IMR-90 (cell line): ENCODE results near the gene SEH1L. TPM values are rescaled to one million over a fixed set of nuclear protein-coding genes. Genes with fewer than 3 reads are reported as not detected.

ENCODE experiments used
- ATAC-seq: fragments of 200-7000 bp; cut with Tn5 transposase; 2 replicates; pipeline ENCODE4 v1.9.1; 2020; ENCODE audit warnings: low read depth, mild to moderate bottlenecking, moderate library complexity
- BruUV-seq: library from RNA; stranded (reverse); fragments of 400-500 nt; replicated peaks from 2 replicates; lab custom pipeline; 2021; lab: Mats Ljungman, UMichigan
- CTCF ChIA-PET: fragments of 300-600 bp; formaldehyde crosslinking; extraction: SDS; loops from one replicate; lab custom pipeline; 2021; ENCODE audit warnings: antibody characterized with exemption; lab: Yijun Ruan, JAX
- POLR2A ChIA-PET: fragments of 300-600 bp; sonication (Branson Sonifier 250); formaldehyde crosslinking; loops from one replicate; lab custom pipeline; 2022; ENCODE audit warnings: antibody characterized with exemption; ENCODE audit not compliant: unreplicated experiment; lab: Charles Lee
- DNase-seq: peaks from one replicate; pipeline ENCODE4 v3.0.0; 2013
- H2AFZ ChIP-seq: replicated peaks from 2 replicates; pipeline ENCODE3; 2013; ENCODE audit warnings: low read length, mild to moderate bottlenecking; ENCODE audit not compliant: poor library complexity
- H2AK5ac ChIP-seq: 2 replicates; pipeline ENCODE4 v1.6.1; 2013; ENCODE audit warnings: low read depth, low read length, inconsistent platforms
- H2AK9ac ChIP-seq: replicated peaks from 2 replicates; pipeline ENCODE3; 2013; ENCODE audit warnings: mild to moderate bottlenecking, low read depth, low read length, moderate library complexity; ENCODE audit not compliant: poor library complexity
- H2BK120ac ChIP-seq: 2 replicates; pipeline ENCODE4 v1.6.1; 2013; ENCODE audit warnings: low read depth, low read length, inconsistent platforms
- H2BK15ac ChIP-seq: 3 replicates; pipeline ENCODE4 v1.6.1; 2013; ENCODE audit warnings: low read depth, low read length, inconsistent platforms
- H2BK20ac ChIP-seq: 2 replicates; pipeline ENCODE4 v1.6.1; 2013; ENCODE audit warnings: low read depth, mild to moderate bottlenecking, inconsistent platforms, low read length, moderate library complexity
- H2BK5ac ChIP-seq: 2 replicates; pipeline ENCODE4 v1.6.1; 2013; ENCODE audit warnings: mild to moderate bottlenecking, low read depth, low read length, inconsistent platforms; ENCODE audit not compliant: poor library complexity, severe bottlenecking
- H3K14ac ChIP-seq: replicated peaks from 2 replicates; pipeline ENCODE4 v1.6.1; 2013; ENCODE audit warnings: low read depth, low read length, inconsistent platforms
- H3K18ac ChIP-seq: 2 replicates; pipeline ENCODE4 v1.6.1; 2013; ENCODE audit warnings: low read depth, low read length, control low read depth
- H3K23ac ChIP-seq: 2 replicates; pipeline ENCODE4 v1.6.1; 2013; ENCODE audit warnings: low read depth, low read length, inconsistent platforms
- H3K27ac ChIP-seq: 2 replicates; pipeline ENCODE4 v1.5.1; 2013; ENCODE audit warnings: mild to moderate bottlenecking, control low read depth, low read length; ENCODE audit not compliant: insufficient read depth
- H3K27me3 ChIP-seq: 2 replicates; pipeline ENCODE4 v1.6.1; 2013; ENCODE audit warnings: low read length; ENCODE audit not compliant: control insufficient read depth, insufficient read depth
- H3K36me3 ChIP-seq: 2 replicates; pipeline ENCODE4 v1.6.1; 2013; ENCODE audit warnings: low read length, mixed read lengths; ENCODE audit not compliant: control insufficient read depth, insufficient read depth
- H3K4ac ChIP-seq: 2 replicates; pipeline ENCODE4 v1.6.1; 2013; ENCODE audit warnings: low read depth, low read length, inconsistent platforms
- H3K4me1 ChIP-seq: 2 replicates; pipeline ENCODE4 v1.6.1; 2013; ENCODE audit warnings: low read length, mixed read lengths; ENCODE audit not compliant: control insufficient read depth, insufficient read depth
- H3K4me2 ChIP-seq: 2 replicates; pipeline ENCODE4 v1.6.1; 2013; ENCODE audit warnings: low read depth, mild to moderate bottlenecking, control low read depth, low read length, moderate library complexity
- H3K4me3 ChIP-seq: 2 replicates; pipeline ENCODE4 v1.5.1; 2013; ENCODE audit warnings: low read depth, mild to moderate bottlenecking, control low read depth, low read length, moderate library complexity; ENCODE audit not compliant: insufficient read depth
- H3K56ac ChIP-seq: 2 replicates; pipeline ENCODE4 v1.6.1; 2013; ENCODE audit warnings: low read length, inconsistent platforms; ENCODE audit not compliant: insufficient read depth; ENCODE audit errors: extremely low read depth
- H3K79me1 ChIP-seq, 2 experiments: 2 replicates each; pipeline ENCODE4 v1.6.1; 2013; ENCODE audit warnings: low read length in 2 of 2, inconsistent platforms in 1 of 2, low read depth in 1 of 2
- H3K9ac ChIP-seq: 2 replicates; pipeline ENCODE4 v1.6.1; 2013; ENCODE audit warnings: low read depth, low read length, control low read depth
- H3K9me1 ChIP-seq: 2 replicates; pipeline ENCODE4 v1.6.1; 2013; ENCODE audit warnings: low read length, inconsistent platforms; ENCODE audit not compliant: insufficient read depth
- H3K9me3 ChIP-seq: 2 replicates; pipeline ENCODE4 v1.6.1; 2013; ENCODE audit warnings: low read length; ENCODE audit not compliant: control insufficient read depth, insufficient read depth
- H4K20me1 ChIP-seq: 2 replicates; pipeline ENCODE4 v1.6.1; 2013; ENCODE audit warnings: low read length, inconsistent platforms; ENCODE audit not compliant: insufficient read depth
- H4K5ac ChIP-seq: 2 replicates; pipeline ENCODE4 v1.6.1; 2013; ENCODE audit warnings: mild to moderate bottlenecking, low read depth, low read length, control low read depth
- H4K8ac ChIP-seq, 2 experiments: 2 replicates each; pipeline ENCODE4 v1.6.1; 2013; ENCODE audit warnings: low read depth in 2 of 2, low read length in 2 of 2, control low read depth in 1 of 2, inconsistent platforms in 1 of 2
- H4K91ac ChIP-seq: 2 replicates; pipeline ENCODE4 v1.6.1; 2013; ENCODE audit warnings: low read depth, low read length, inconsistent platforms; ENCODE audit not compliant: insufficient read depth
- BHLHE40 ChIP-seq: fragments of 150-350 bp; IDR thresholded peaks from 2 replicates; pipeline ENCODE4 v1.6.1; 2016; ENCODE audit warnings: mild to moderate bottlenecking, low read depth, low read length
- CEBPB ChIP-seq: IDR thresholded peaks from 2 replicates; pipeline ENCODE4 v1.6.1; 2012; ENCODE audit warnings: low read depth, low read length, improper control_type of control experiment
- CHD1 ChIP-seq: IDR thresholded peaks from 2 replicates; pipeline ENCODE4 v1.6.1; 2012; ENCODE audit warnings: low read depth, low read length, improper control_type of control experiment
- ELK1 ChIP-seq: fragments of 150-350 bp; IDR thresholded peaks from 2 replicates; pipeline ENCODE4 v1.6.1; 2016; ENCODE audit warnings: low read depth, mild to moderate bottlenecking, low read length, moderate library complexity, borderline replicate concordance
- FOS ChIP-seq: fragments of 150-350 bp; IDR thresholded peaks from 2 replicates; pipeline ENCODE4 v1.6.1; 2016; ENCODE audit warnings: low read depth, low read length
- MAZ ChIP-seq: IDR thresholded peaks from 2 replicates; pipeline ENCODE4 v1.6.1; 2012; ENCODE audit warnings: low read depth, mild to moderate bottlenecking, low read length, improper control_type of control experiment, moderate library complexity, borderline replicate concordance
- MXI1 ChIP-seq: IDR thresholded peaks from 2 replicates; pipeline ENCODE4 v1.6.1; 2012; ENCODE audit warnings: low read depth, mild to moderate bottlenecking, low read length, moderate library complexity, borderline replicate concordance
- NFE2L2 ChIP-seq: fragments of 150-350 bp; IDR thresholded peaks from 2 replicates; pipeline ENCODE4 v1.6.1; 2016; ENCODE audit warnings: low read depth, mild to moderate bottlenecking, low read length
- POLR2A ChIP-seq: IDR thresholded peaks from 2 replicates; pipeline ENCODE4 v1.6.1; 2012; ENCODE audit warnings: mild to moderate bottlenecking, low read depth, low read length
- RAD21 ChIP-seq: IDR thresholded peaks from 2 replicates; pipeline ENCODE4 v1.6.1; 2012; ENCODE audit warnings: low read length, improper control_type of control experiment
- RFX5 ChIP-seq: IDR thresholded peaks from 2 replicates; pipeline ENCODE4 v1.8.0; 2012; ENCODE audit warnings: low read depth, mild to moderate bottlenecking, low read length, moderate library complexity
- SMC3 ChIP-seq: fragments of 150-350 bp; IDR thresholded peaks from 2 replicates; pipeline ENCODE4 v1.6.1; 2016; ENCODE audit warnings: low read depth, mild to moderate bottlenecking, antibody characterized with exemption, low read length, moderate library complexity
- USF2 ChIP-seq: fragments of 150-350 bp; IDR thresholded peaks from 2 replicates; pipeline ENCODE4 v1.6.1; 2017; ENCODE audit warnings: mild to moderate bottlenecking, antibody characterized with exemption, low read length, low read depth
- WGBS, 2 experiments: methylation state at CpG; one replicate each; pipeline versions ENCODE4 v1.1.5 to v1.1.7; 2013; ENCODE audit warnings: missing lambda C conversion rate in 2 of 2; ENCODE audit not compliant: insufficient read length in 1 of 2; ENCODE audit errors: extremely low coverage in 2 of 2; 5-methylcytosine and 5-hydroxymethylcytosine counted together
- dilution Hi-C: fragments of 300-500 bp; cut with HindIII; formaldehyde crosslinking; loops from one replicate; pipeline ENCODE4 v1.14.3; 2018; ENCODE audit warnings: low sequenced_read_pairs; ENCODE audit not compliant: unreplicated experiment
- in situ Hi-C: fragments of 300-500 bp; cut with MboI; formaldehyde crosslinking; loops from 3 replicates; pipeline ENCODE4 v1.14.3; 2019; ENCODE audit warnings: low sequenced_read_pairs, inconsistent platforms, mixed read lengths
- intact Hi-C: fragments of 100-400 bp; cut with micrococcal nuclease; formaldehyde crosslinking; loops from 2 replicates; pipeline ENCODE4 v1.10.0; 2022
- polyA plus RNA-seq, 3 experiments: library from polyadenylated mRNA; depleted of rRNA; stranded (reverse); fragments of >200 nt; gene quantifications; 2 replicates each; pipeline ENCODE4 v1.2.3, GENCODE V29; 2012; ENCODE audit warnings: low replicate concordance in 1 of 3
- total RNA-seq: library from RNA; depleted of rRNA; stranded (reverse); fragments of >200 nt; gene quantifications from 2 replicates; pipeline ENCODE4 v1.2.3, GENCODE V29; 2012

Gene SEH1L
- total and polyA plus RNA-seq, 2 of the 4 experiments (the other 2 are of a cell fraction): 27.6 to 45.5 TPM

- Histone ChIP-seq H3K23ac (no peak overlapping the region), H3K4me1 (peaks cover 5% of the 10 kb centered on the region), H2BK5ac (no peak overlapping the region), H2AK5ac (no peak overlapping the region), H3K27ac (no peak overlapping the region), H2BK15ac (no peak overlapping the region), H3K9me1 (peaks cover 23% of the 10 kb centered on the region), H3K36me3 (no peaks in the 10 kb centered on the region; the same call in none of the 2 replicates), H3K9ac (no peak overlapping the region), H3K79me1 (peaks cover 43 to 53% of the 10 kb centered on the region in 2 experiments), H3K4ac (no peak overlapping the region), H4K5ac (no peak overlapping the region), H2AK9ac (no peak overlapping the region), H2BK120ac (no peak overlapping the region), H3K9me3 (no peaks in the 10 kb centered on the region), H4K8ac (no peak overlapping the region), H2AFZ (no peak overlapping the region), H4K20me1 (peaks cover 27% of the 10 kb centered on the region; the same call in 1 of the 2 replicates), H3K18ac (no peak overlapping the region), H3K14ac (no peak overlapping the region), H3K4me2 (no peak overlapping the region), H4K91ac (no peak overlapping the region), H3K56ac (no peak overlapping the region), H2BK20ac (no peak overlapping the region), H3K4me3 (no peak overlapping the region), H3K27me3 (no peaks in the 10 kb centered on the region)
- no TSS peak for BruUV-seq
- ChIA-PET POLR2A (no interaction called here), CTCF (no interaction called here)
- no peak for TF ChIP-seq RAD21
- no peak for TF ChIP-seq NFE2L2
- TF ChIP-seq CEBPB: no peak
- TF ChIP-seq MXI1: no peak
- no peak for TF ChIP-seq CHD1
- no peak for TF ChIP-seq SMC3
- TF ChIP-seq RFX5: no peak
- no peak for TF ChIP-seq ELK1
- TF ChIP-seq FOS: no peak
- TF ChIP-seq POLR2A: no peak
- no peak for TF ChIP-seq USF2
- TF ChIP-seq BHLHE40: no peak
- TF ChIP-seq MAZ: no peak
- ATAC-seq: no peak
- no peak for DNase-seq
- dilution Hi-C loops: no loop called here
- intact Hi-C loops: no loop called here
- WGBS, 2 experiments: 75% methylated on average over 8 of the region's 10 CpGs; no CpG with 5 or more reads in 1 of the 2 experiments
- in situ Hi-C loops: loop anchor here (25.0 kb wide), 1 partner anchor 741 kb away; the partner anchor contains the start of genes FAM210A and RNMT
These were observed 49.0 kb downstream of the SEH1L start for GRCh38 chr18:12996661-12997292.
